ENCODE measurements around the gene SLC16A9. TPM values are rescaled to one million over a fixed set of nuclear protein-coding genes. Genes with fewer than 3 reads are reported as not detected.

SLC16A9 gene
- total RNA-seq, 1 experiment from 2014 or later = 4.1 TPM

DNA sequence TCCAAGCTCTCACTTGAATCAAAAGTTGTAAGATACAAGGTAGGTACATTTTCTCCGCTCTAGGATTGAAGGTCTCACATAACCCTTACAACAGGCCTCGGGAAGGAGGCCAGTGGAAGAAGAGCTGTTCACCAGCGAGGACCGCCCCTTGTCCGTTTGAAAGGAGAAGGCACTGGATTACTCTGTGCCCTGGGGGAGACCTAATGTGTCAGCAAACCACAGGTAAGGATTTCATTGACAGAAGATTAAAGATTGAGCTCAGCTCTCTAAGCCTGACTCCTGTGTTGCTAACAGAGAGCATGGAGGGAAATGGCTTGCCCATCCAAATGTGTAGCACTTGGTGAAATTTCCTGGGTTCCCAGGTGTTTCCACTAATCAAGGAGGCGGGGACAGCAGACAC, 81.2 kb downstream of the SLC16A9 start:
- Histone ChIP-seq H2BK15ac (ENCODE audit: low read depth, low read length) (no peak overlapping the region), H3K4ac (ENCODE audit: low read depth, low read length) (no peak overlapping the region), H4K5ac (ENCODE audit: insufficient read length, low read depth, low read length) (no peak overlapping the region), H2BK20ac (ENCODE audit: low read depth, low read length, poor library complexity, severe bottlenecking) (no peak overlapping the region), H2AFZ (ENCODE audit: low read length) (no peak overlapping the region), H3T11ph (ENCODE audit: low read length) (no peak overlapping the region), H3K79me1 (ENCODE audit: insufficient read depth, low read depth, low read length, poor library complexity, severe bottlenecking) (no peaks in the 10 kb centered on the region), H3K27me3 (ENCODE audit: insufficient read depth, low read length) (no peaks in the 10 kb centered on the region), H2BK5ac (ENCODE audit: insufficient read length, low read length) (no peak overlapping the region), H3K9me3 (ENCODE audit: control insufficient read depth, low read depth, low read length) (no peaks in the 10 kb centered on the region), H2AK5ac (ENCODE audit: insufficient read length, low read length) (no peak overlapping the region), H3K27ac (ENCODE audit: insufficient read length, low read depth, low read length) (no peak overlapping the region), H4K8ac (replicated peaks; ENCODE audit: insufficient read length, low read depth, low read length) (no peak overlapping the region), H3K4me2 (ENCODE audit: insufficient read depth, insufficient read length, low read length) (no peak overlapping the region), H3K23me2 (ENCODE audit: insufficient read length, low read depth, low read length, poor library complexity, severe bottlenecking) (no peaks in the 10 kb centered on the region), H2BK120ac (ENCODE audit: low read depth, low read length, poor library complexity, severe bottlenecking) (no peak overlapping the region), H3K14ac (ENCODE audit: insufficient read depth, low read length) (no peak overlapping the region), H3K18ac (ENCODE audit: insufficient read length, low read depth, low read length) (no peak overlapping the region), H2BK12ac (ENCODE audit: insufficient read length, low read depth, low read length) (no peak overlapping the region), H4K91ac (ENCODE audit: insufficient read length, low read depth, low read length) (no peak overlapping the region), H3K23ac (ENCODE audit: insufficient read length, low read depth, low read length) (no peak overlapping the region), H3K9ac (ENCODE audit: extremely low read depth, insufficient read length, low read length) (no peak overlapping the region), H3K56ac (ENCODE audit: insufficient read length, low read depth, low read length) (no peak overlapping the region), H4K20me1 (ENCODE audit: control insufficient read depth, insufficient read depth, insufficient read length) (no peaks in the 10 kb centered on the region), H3K4me1 (ENCODE audit: insufficient read depth, low read length) (0 out of 2 replicates have a peak, but pooled peaks cover 2% of the 10 kb centered on the region), H3K79me2 (ENCODE audit: insufficient read depth, low read length) (no peaks in the 10 kb centered on the region)
- WGBS (ENCODE audit: extremely low coverage, insufficient read length, low lambda C conversion rate) = no CpG with 5 or more reads among the region's 6 CpGs
- DNase-seq = no peak
- Mint-ChIP-seq H3K9me3 (peaks cover 0 to 3% of the 10 kb centered on the region in 2 experiments; a peak in 2 of 5 replicates), H3K4me1 (peaks cover 35 to 41% of the 10 kb centered on the region in 2 experiments), H3K36me3 (ENCODE audit: insufficient read depth in 1 of 3, low read depth in 3 of 3) (no peaks in the 10 kb centered on the region), H3K27ac (no peak overlapping the region), H3K4me3 (no peak overlapping the region), H3K27me3 (ENCODE audit: low read depth) (no peaks in the 10 kb centered on the region)
- TF ChIP-seq, protein P1, sequence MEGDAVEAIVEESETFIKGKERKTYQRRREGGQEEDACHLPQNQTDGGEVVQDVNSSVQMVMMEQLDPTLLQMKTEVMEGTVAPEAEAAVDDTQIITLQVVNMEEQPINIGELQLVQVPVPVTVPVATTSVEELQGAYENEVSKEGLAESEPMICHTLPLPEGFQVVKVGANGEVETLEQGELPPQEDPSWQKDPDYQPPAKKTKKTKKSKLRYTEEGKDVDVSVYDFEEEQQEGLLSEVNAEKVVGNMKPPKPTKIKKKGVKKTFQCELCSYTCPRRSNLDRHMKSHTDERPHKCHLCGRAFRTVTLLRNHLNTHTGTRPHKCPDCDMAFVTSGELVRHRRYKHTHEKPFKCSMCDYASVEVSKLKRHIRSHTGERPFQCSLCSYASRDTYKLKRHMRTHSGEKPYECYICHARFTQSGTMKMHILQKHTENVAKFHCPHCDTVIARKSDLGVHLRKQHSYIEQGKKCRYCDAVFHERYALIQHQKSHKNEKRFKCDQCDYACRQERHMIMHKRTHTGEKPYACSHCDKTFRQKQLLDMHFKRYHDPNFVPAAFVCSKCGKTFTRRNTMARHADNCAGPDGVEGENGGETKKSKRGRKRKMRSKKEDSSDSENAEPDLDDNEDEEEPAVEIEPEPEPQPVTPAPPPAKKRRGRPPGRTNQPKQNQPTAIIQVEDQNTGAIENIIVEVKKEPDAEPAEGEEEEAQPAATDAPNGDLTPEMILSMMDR (conservative IDR thresholded peaks at IDR 0.05) = no peak

All from H9 (cell line).